Astrocyte (in vitro differentiated cells and primary cell): ENCODE results near the gene CMSS1. TPM values are rescaled to one million over a fixed set of nuclear protein-coding genes. Genes with fewer than 3 reads are reported as not detected.

Experiments used
- DNase-seq: peaks from one replicate; pipeline ENCODE4 v3.0.0-alpha.2; 2010; ENCODE audit warnings: low read depth
- FAIRE-seq: peaks from 2 replicates; lab custom pipeline; 2011; peaks lifted over from hg19 to GRCh38; lab: Jason Lieb, UNC
- H2AFZ ChIP-seq: 2 replicates; pipeline ENCODE4 v1.6.0; 2012; ENCODE audit warnings: low read depth, low read length, inconsistent platforms
- H3K27ac ChIP-seq: 2 replicates; pipeline ENCODE4 v1.5.1; 2011; ENCODE audit warnings: low read depth, low read length, inconsistent platforms
- H3K27me3 ChIP-seq: 2 replicates; pipeline ENCODE4 v1.6.0; 2011; ENCODE audit warnings: low read length, inconsistent platforms; ENCODE audit not compliant: insufficient read depth
- H3K36me3 ChIP-seq: 2 replicates; pipeline ENCODE4 v1.5.1; 2011; ENCODE audit warnings: low read length, inconsistent platforms; ENCODE audit not compliant: insufficient read depth
- H3K4me1 ChIP-seq: 2 replicates; pipeline ENCODE4 v1.5.1; 2011; ENCODE audit warnings: low read length, inconsistent platforms; ENCODE audit not compliant: insufficient read depth
- H3K4me2 ChIP-seq: 2 replicates; pipeline ENCODE4 v1.6.0; 2012; ENCODE audit warnings: low read length, inconsistent platforms
- H3K4me3 ChIP-seq: 2 replicates; pipeline ENCODE4 v1.5.1; 2011; ENCODE audit warnings: low read depth, mild to moderate bottlenecking, low read length, inconsistent platforms; ENCODE audit not compliant: insufficient read depth
- H3K79me2 ChIP-seq: 2 replicates; pipeline ENCODE4 v1.6.0; 2012; ENCODE audit warnings: mild to moderate bottlenecking, low read length, inconsistent platforms; ENCODE audit not compliant: insufficient read depth
- H3K9ac ChIP-seq: 2 replicates; pipeline ENCODE4 v1.6.0; 2012; ENCODE audit warnings: mild to moderate bottlenecking, low read length, inconsistent platforms
- H3K9me3 ChIP-seq: 2 replicates; pipeline ENCODE4 v1.5.1; 2012; ENCODE audit warnings: low read depth, mild to moderate bottlenecking, low read length, inconsistent platforms; ENCODE audit not compliant: insufficient read depth
- H4K20me1 ChIP-seq: 2 replicates; pipeline ENCODE4 v1.6.0; 2012; ENCODE audit warnings: low read length, inconsistent platforms; ENCODE audit not compliant: insufficient read depth
- H3K27ac Mint-ChIP-seq: one replicate; pipeline ENCODE4 v1.8.0; 2021; ENCODE audit warnings: mild to moderate bottlenecking, mixed read lengths; ENCODE audit not compliant: unreplicated experiment
- H3K27me3 Mint-ChIP-seq: one replicate; pipeline ENCODE4 v1.8.0; 2021; ENCODE audit warnings: low read depth, mixed read lengths; ENCODE audit not compliant: unreplicated experiment
- H3K36me3 Mint-ChIP-seq: one replicate; pipeline ENCODE4 v1.8.0; 2021; ENCODE audit warnings: low read depth, mixed read lengths; ENCODE audit not compliant: unreplicated experiment
- H3K4me1 Mint-ChIP-seq: one replicate; pipeline ENCODE4 v1.8.0; 2021; ENCODE audit warnings: low read depth, mixed read lengths; ENCODE audit not compliant: unreplicated experiment
- H3K4me3 Mint-ChIP-seq: one replicate; pipeline ENCODE4 v1.8.0; 2021; ENCODE audit warnings: mild to moderate bottlenecking, moderate library complexity, mixed read lengths; ENCODE audit not compliant: unreplicated experiment
- H3K9me3 Mint-ChIP-seq: one replicate; pipeline ENCODE4 v1.8.0; 2021; ENCODE audit warnings: mild to moderate bottlenecking, mixed read lengths; ENCODE audit not compliant: unreplicated experiment
- EZH2 ChIP-seq: IDR thresholded peaks from 2 replicates; pipeline ENCODE4 v1.6.1; 2012; ENCODE audit warnings: mild to moderate bottlenecking, low read length, inconsistent platforms; ENCODE audit not compliant: insufficient read depth
- total RNA-seq: library from RNA; stranded (reverse); gene quantifications from 2 replicates; pipeline ENCODE4 v1.2.1, GENCODE V29; 2021
- TF ChIP-seq, protein P1 (sequence below): IDR thresholded peaks from 2 replicates; pipeline ENCODE4 v1.5.1; 2011; ENCODE audit warnings: low read depth, mild to moderate bottlenecking, inconsistent platforms, low read length, moderate library complexity; ENCODE audit not compliant: insufficient read depth

The CMSS1 gene
- total RNA-seq, 1 donor from 2014 or later = 12.5 TPM

DNA sequence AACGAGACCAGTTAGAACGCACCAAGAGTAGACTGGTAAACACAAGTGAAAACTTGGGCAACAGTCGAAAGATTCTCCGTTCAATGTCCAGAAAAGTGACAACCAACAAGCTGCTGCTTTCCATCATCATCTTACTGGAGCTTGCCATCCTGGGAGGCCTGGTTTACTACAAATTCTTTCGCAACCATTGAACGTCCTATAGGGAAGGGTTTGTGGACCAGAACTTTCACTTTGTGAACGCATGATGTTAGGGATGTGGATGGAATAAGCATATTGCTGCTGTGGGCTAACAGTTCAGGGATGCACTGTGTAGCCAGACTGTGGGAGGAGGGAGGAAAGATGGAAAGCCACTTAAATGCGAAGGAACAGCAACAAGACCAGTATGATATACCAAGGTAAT lies 408.2 kb downstream of the CMSS1 start:
- no peak for FAIRE-seq
- H3K9me3 Mint-ChIP-seq = peaks cover 5% of the 10 kb centered on the region
- Histone ChIP-seq H3K9me3 (no peaks in the 10 kb centered on the region), H3K27ac (no peak overlapping the region), H3K79me2 (no peaks in the 10 kb centered on the region), H3K27me3 (no peaks in the 10 kb centered on the region), H3K4me2 (no peak overlapping the region), H3K4me3 (no peak overlapping the region), H3K9ac (no peak overlapping the region), H2AFZ (no peak overlapping the region), H3K36me3 (no peaks in the 10 kb centered on the region), H4K20me1 (no peaks in the 10 kb centered on the region), H3K4me1 (peaks cover 2% of the 10 kb centered on the region)
- H3K27ac Mint-ChIP-seq = no peak overlapping the region
- peaks cover 4% of the 10 kb centered on the region for H3K36me3 Mint-ChIP-seq
- TF ChIP-seq, protein P1, sequence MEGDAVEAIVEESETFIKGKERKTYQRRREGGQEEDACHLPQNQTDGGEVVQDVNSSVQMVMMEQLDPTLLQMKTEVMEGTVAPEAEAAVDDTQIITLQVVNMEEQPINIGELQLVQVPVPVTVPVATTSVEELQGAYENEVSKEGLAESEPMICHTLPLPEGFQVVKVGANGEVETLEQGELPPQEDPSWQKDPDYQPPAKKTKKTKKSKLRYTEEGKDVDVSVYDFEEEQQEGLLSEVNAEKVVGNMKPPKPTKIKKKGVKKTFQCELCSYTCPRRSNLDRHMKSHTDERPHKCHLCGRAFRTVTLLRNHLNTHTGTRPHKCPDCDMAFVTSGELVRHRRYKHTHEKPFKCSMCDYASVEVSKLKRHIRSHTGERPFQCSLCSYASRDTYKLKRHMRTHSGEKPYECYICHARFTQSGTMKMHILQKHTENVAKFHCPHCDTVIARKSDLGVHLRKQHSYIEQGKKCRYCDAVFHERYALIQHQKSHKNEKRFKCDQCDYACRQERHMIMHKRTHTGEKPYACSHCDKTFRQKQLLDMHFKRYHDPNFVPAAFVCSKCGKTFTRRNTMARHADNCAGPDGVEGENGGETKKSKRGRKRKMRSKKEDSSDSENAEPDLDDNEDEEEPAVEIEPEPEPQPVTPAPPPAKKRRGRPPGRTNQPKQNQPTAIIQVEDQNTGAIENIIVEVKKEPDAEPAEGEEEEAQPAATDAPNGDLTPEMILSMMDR = no peak
- no peak for TF ChIP-seq EZH2
- no peak overlapping the region for H3K4me3 Mint-ChIP-seq
- no peaks in the 10 kb centered on the region for H3K27me3 Mint-ChIP-seq
- no peak for DNase-seq
- H3K4me1 Mint-ChIP-seq = peaks cover 25% of the 10 kb centered on the region

DNA sequence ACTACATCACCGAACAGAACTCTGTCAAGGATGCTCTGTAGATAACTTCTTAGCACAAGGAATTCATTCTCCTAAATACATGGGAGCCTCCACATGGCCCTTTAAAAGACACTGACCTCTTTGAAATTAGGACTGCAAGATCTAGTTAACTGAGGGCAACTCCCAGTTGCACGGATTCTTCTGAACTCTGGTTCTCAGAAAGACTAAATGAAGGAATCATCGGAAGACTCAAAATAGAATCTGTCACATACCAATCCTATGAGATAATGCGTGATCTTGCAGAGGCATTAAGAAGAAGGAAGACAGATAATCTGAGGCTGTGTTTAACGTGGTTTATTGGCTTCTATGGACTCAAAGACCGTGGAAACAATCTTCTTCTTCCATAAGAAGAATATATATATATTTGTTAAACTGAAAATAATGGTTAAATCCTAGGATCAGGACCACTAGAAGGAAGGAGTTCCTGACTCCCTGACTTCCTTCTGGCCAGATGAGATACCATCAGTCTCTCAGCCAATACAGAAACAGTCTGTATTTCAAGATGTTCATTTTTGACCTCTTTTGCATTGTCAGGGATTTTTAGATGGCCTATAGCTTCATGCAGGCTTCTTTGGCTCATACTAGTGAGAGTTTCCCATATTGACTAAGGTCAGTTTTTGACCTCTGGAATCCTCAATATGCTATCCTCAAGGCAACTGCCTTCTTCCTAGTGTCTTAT lies 409.2 kb downstream of the CMSS1 start:
- no peak overlapping the region for H3K4me3 ChIP-seq
- no peak overlapping the region for H3K9ac ChIP-seq
- H3K9me3 ChIP-seq = no peaks in the 10 kb centered on the region
- H3K4me1 ChIP-seq = peaks cover 8% of the 10 kb centered on the region
- TF ChIP-seq EZH2 = no peak
- TF ChIP-seq, protein P1 = no peak
- peaks cover 4% of the 10 kb centered on the region for H3K36me3 Mint-ChIP-seq
- peak overlapping the region; percentile 75 for H3K27ac Mint-ChIP-seq
- no peaks in the 10 kb centered on the region for H3K27me3 ChIP-seq
- no peaks in the 10 kb centered on the region for H4K20me1 ChIP-seq
- no peak overlapping the region for H3K4me3 Mint-ChIP-seq
- no peak overlapping the region for H3K27ac ChIP-seq
- H3K4me1 Mint-ChIP-seq = peaks cover 25% of the 10 kb centered on the region
- no peaks in the 10 kb centered on the region for H3K36me3 ChIP-seq
- peak; percentile 63 for DNase-seq
- peak overlapping the region; percentile 60 for H3K4me2 ChIP-seq
- peaks cover 7% of the 10 kb centered on the region for H3K9me3 Mint-ChIP-seq
- peak overlapping the region; percentile 3 for H2AFZ ChIP-seq
- no peaks in the 10 kb centered on the region for H3K79me2 ChIP-seq
- H3K27me3 Mint-ChIP-seq = no peaks in the 10 kb centered on the region
- FAIRE-seq = peak; percentile 65

DNA sequence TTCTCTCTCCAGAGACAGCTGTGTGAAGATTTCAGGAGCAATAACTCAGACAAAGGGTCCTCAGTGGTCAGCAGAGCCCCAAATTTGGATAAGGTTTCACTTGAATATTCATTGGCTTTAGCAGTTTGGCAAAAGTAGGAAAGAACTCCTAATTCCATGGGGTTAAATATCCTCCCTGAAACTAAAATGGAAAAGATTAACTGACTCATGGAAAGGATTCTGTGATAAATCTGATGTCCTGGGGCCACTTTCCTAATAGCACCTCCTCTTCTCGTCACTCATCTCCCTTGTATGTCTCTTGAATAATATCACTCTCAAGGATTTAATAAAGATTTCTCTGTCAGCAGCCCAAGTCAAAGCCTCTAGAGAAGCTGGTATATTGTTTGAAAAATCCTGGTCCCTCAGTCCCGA lies 409.9 kb downstream of the CMSS1 start:
- Mint-ChIP-seq H3K36me3 (peaks cover 4% of the 10 kb centered on the region), H3K27ac (peak overlapping the region; percentile 75), H3K9me3 (peaks cover 7% of the 10 kb centered on the region), H3K27me3 (no peaks in the 10 kb centered on the region), H3K4me1 (peaks cover 25% of the 10 kb centered on the region), H3K4me3 (no peak overlapping the region)
- H3K27me3 ChIP-seq = no peaks in the 10 kb centered on the region
- no peaks in the 10 kb centered on the region for H3K36me3 ChIP-seq
- H3K4me3 ChIP-seq = no peak overlapping the region
- peaks cover 8% of the 10 kb centered on the region for H3K4me1 ChIP-seq
- H2AFZ ChIP-seq = no peak overlapping the region
- no peaks in the 10 kb centered on the region for H4K20me1 ChIP-seq
- no peaks in the 10 kb centered on the region for H3K79me2 ChIP-seq
- DNase-seq (no peak), FAIRE-seq (no peak)
- H3K9me3 ChIP-seq = no peaks in the 10 kb centered on the region
- no peak overlapping the region for H3K9ac ChIP-seq
- no peak overlapping the region for H3K4me2 ChIP-seq
- TF ChIP-seq, protein P1 = no peak
- no peak overlapping the region for H3K27ac ChIP-seq
